ENCODE measurements around the gene PEX5L. TPM values are rescaled to one million over a fixed set of nuclear protein-coding genes. Genes with fewer than 3 reads are reported as not detected.

PEX5L gene
- total RNA-seq, 4 donors from 2014 or later, result 1.2 TPM; not detected in 3

GRCh38 chr3:180040966-180041365 is 4.2 kb upstream of the PEX5L start:
- Histone ChIP-seq H3K4me3 (no peak overlapping the region), H3K9me3 (no peaks in the 10 kb centered on the region), H3K27ac (no peak overlapping the region), H3K36me3 (no peaks in the 10 kb centered on the region), H3K27me3 (peaks cover 37% of the 10 kb centered on the region), H3K4me1 (peaks cover 0 to 6% (median 0%) of the 10 kb centered on the region in 4 donors)
- in situ Hi-C loops (cut with MboI; ENCODE audit: low pct_ligation_motif_present in 1 of 4, low pct_unique_long_range_greater_than_20kb in 1 of 4, low sequenced_read_pairs in 3 of 4), result no loop called here
- 50 to 68% methylated on average over 1 to 4 of the region's 4 CpGs for WGBS, 2 donors (ENCODE audit: low coverage in 1 of 2)
- no peak for DNase-seq
- intact Hi-C loops (cut with DNase I; ENCODE audit: low total_unique reads), result no loop called here
- TF ChIP-seq POLR2AphosphoS5 (IDR thresholded peaks at IDR 0.05), result no peak
- TF ChIP-seq CTCF (IDR thresholded peaks at IDR 0.05), result no peak
- no peak for TF ChIP-seq EP300 (IDR thresholded peaks at IDR 0.05; ENCODE audit: low read depth)
- TF ChIP-seq POLR2A (IDR thresholded peaks at IDR 0.05), result no peak

DNA sequence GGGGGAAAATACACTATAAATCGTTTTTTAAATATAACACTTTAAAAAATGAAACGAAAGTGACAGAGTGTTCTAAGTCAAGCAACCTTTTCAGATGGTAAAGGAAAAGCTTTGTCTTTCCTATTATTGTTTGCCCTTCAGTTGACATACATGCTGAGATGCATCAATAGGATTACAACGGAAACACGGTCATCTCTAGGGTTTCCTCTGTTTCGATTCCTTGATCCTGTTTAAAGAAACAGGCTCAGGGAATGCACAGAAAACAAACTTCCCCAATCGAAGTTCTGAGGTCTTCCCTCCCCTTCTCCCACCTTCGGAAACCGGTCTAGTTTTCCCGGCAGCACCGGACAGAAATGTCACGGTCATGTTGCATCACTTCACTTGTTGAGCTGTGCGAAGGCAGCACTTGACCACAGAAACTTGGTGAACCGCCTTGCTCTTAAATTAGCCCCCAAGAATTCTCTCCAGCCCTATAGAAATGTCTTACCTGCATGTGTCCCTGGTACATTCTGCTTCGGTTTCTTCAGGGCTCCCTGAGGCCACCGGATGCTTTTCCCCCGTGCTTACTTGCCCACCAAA is 556 bp downstream of the PEX5L start:
- H3K4me1 ChIP-seq, result peaks cover 0 to 6% (median 0%) of the 10 kb centered on the region in 4 donors
- no peaks in the 10 kb centered on the region for H3K36me3 ChIP-seq
- in situ Hi-C loops (cut with MboI; ENCODE audit: low pct_ligation_motif_present in 1 of 4, low pct_unique_long_range_greater_than_20kb in 1 of 4, low sequenced_read_pairs in 3 of 4), result no loop called here
- intact Hi-C loops (cut with DNase I; ENCODE audit: low total_unique reads), result no loop called here
- TF ChIP-seq CTCF (IDR thresholded peaks at IDR 0.05), result no peak
- DNase-seq, result no peak
- no peak overlapping the region for H3K4me3 ChIP-seq
- H3K9me3 ChIP-seq, result no peaks in the 10 kb centered on the region
- H3K27me3 ChIP-seq, result peaks cover 57% of the 10 kb centered on the region
- WGBS, 2 donors (ENCODE audit: low coverage in 1 of 2), result 11 to 19% methylated on average over 11 to 16 of the region's 16 CpGs
- no peak overlapping the region for H3K27ac ChIP-seq

DNA sequence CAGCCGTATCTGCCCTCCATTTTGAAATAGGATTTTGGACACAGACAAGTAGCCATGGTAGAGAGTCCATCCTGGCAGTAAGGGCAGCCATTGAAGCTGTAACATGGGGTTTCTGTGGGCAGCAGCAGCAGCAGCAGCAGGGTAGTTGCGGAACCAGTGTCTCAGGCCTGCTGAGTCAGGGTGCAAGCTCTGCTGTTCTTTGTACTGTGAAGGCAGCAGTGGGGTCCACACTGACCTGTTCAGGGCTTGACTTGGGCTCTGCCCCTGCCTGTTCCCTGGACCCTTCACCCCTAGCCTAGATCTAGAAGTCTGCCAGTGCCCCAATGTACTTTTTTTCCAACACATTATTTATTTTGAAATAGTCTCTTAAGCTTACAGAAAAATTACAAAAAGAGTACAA is 9.7 kb downstream of the PEX5L start:
- WGBS, 2 donors (ENCODE audit: low coverage in 1 of 2), result 80 to 94% methylated on average over 1 to 2 of the region's 2 CpGs
- in situ Hi-C loops (cut with MboI; ENCODE audit: low pct_ligation_motif_present in 1 of 4, low pct_unique_long_range_greater_than_20kb in 1 of 4, low sequenced_read_pairs in 3 of 4) (no loop called here), intact Hi-C loops (cut with DNase I; ENCODE audit: low total_unique reads) (no loop called here)

DNA sequence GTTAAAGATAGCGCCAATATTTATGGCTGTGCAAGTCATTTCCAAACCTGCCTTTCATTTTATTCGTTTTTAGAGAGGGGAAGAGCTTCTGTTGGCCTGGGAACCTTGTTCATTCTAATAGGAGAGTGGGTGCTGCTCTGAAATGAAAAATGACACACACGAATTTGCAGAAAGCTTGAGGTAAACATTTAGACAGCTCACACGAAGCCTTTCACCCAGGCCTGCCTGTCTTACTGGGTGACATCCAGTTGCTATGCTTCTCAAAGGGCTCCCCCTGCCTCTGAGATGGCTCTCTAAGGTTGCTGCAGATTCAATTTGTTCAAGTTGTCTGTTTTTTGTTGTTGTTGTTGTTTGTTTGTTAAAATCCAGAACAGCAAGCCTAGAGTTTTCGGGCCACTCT is 18.2 kb downstream of the PEX5L start:
- in situ Hi-C loops (cut with MboI; ENCODE audit: low pct_ligation_motif_present in 1 of 4, low pct_unique_long_range_greater_than_20kb in 1 of 4, low sequenced_read_pairs in 3 of 4), result no loop called here
- WGBS, 2 donors (ENCODE audit: low coverage in 1 of 2), result 51 to 54% methylated on average over 3 to 5 of the region's 5 CpGs
- no peaks in the 10 kb centered on the region for H3K36me3 ChIP-seq

More for the DNA sequence above, 9.7 kb downstream of the PEX5L start:
- Histone ChIP-seq H3K9me3 (no peaks in the 10 kb centered on the region), H3K4me3 (no peak overlapping the region), H3K27ac (no peak overlapping the region), H3K36me3 (no peaks in the 10 kb centered on the region), H3K27me3 (no peaks in the 10 kb centered on the region), H3K4me1 (no peaks in the 10 kb centered on the region)
- DNase-seq, result no peak
- TF ChIP-seq POLR2A (IDR thresholded peaks at IDR 0.05) (no peak), CTCF (IDR thresholded peaks at IDR 0.05) (no peak), EP300 (IDR thresholded peaks at IDR 0.05; ENCODE audit: low read depth) (no peak), POLR2AphosphoS5 (IDR thresholded peaks at IDR 0.05) (no peak)

More for the DNA sequence above, 18.2 kb downstream of the PEX5L start:
- Histone ChIP-seq H3K4me3 (no peak overlapping the region), H3K9me3 (no peaks in the 10 kb centered on the region), H3K27me3 (no peaks in the 10 kb centered on the region), H3K4me1 (no peaks in the 10 kb centered on the region), H3K27ac (no peak overlapping the region)
- DNase-seq, result no peak
- TF ChIP-seq POLR2A (IDR thresholded peaks at IDR 0.05), result no peak
- TF ChIP-seq EP300 (IDR thresholded peaks at IDR 0.05; ENCODE audit: low read depth), result no peak
- no peak for TF ChIP-seq CTCF (IDR thresholded peaks at IDR 0.05)
- no peak for TF ChIP-seq POLR2AphosphoS5 (IDR thresholded peaks at IDR 0.05)
- intact Hi-C loops (cut with DNase I; ENCODE audit: low total_unique reads), result no loop called here
